ENCODE measurements around the gene OPHN1.

OPHN1 gene

DNA sequence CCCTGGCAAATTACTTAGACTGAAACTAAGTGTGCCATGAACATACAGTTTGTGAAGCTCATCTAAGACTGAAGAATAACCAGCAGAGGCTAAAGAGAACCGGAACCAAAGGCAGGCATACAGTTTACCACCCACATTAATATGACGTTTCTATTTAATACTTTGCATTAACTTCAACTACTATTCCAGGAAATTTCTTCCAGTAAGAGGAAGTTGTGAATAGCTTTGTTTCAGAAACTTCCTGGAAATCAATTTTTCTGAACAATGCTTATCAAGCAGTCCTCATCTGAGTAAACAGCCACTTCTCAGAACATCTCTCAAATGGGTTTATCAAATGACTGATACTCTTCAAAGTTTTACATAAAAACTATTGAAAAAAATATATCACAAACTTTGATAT is 252.7 kb downstream of the OPHN1 start:
- no peak for DNase-seq (ENCODE audit: low read depth, low spot score)

DNA sequence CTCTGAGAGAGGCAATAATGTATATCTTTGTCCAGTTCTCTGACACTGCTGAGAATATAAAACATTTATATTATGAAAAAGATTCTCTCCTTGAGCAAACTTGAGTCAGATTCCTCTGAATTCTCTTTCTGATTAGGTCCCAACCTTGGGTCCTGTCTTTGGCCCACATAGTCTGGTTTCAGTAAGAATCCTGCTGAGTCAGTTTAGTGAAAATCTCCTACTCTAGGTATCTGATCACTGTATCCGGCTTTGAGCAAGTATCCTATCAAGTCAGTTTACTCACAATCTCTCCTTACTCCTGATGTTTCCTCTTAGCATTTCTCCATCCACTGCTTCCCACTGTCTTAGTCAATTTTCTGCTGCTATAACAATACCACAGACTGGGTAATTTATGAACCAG is 253.9 kb downstream of the OPHN1 start:
- no peak for DNase-seq (ENCODE audit: low read depth, low spot score)

DNA sequence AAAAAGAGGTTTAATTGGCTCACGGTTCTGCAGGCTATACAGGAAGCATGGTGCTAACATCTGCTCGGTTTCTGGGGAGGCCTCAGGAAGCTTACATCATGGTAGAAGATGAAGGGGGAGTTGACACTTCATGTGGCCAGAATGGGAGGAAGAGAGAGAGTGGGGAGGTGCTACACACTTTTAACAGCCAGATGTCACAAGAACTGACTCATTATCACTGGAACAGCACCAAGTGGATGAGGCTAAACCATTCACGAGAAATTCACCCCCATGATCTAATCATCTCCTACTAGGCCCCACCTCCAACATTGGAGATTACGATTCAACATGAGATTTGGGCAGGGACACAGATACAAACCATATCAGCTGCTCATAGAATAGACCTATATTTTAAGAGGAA is 255.8 kb downstream of the OPHN1 start:
- DNase-seq (ENCODE audit: low read depth, low spot score), result no peak

- no peak for DNase-seq (ENCODE audit: low read depth, low spot score)
These were observed 257.7 kb downstream of the OPHN1 start for GRCh38 chrX:68175562-68175961.

GRCh38 chrX:68163441-68163840 is 269.9 kb downstream of the OPHN1 start:
- DNase-seq (ENCODE audit: low read depth, low spot score), result no peak

- DNase-seq (ENCODE audit: low read depth, low spot score), result no peak
These were observed 285.4 kb downstream of the OPHN1 start for GRCh38 chrX:68147848-68148247.

- DNase-seq (ENCODE audit: low read depth, low spot score), result no peak
These were observed 287.2 kb downstream of the OPHN1 start for GRCh38 chrX:68146054-68146453.

DNA sequence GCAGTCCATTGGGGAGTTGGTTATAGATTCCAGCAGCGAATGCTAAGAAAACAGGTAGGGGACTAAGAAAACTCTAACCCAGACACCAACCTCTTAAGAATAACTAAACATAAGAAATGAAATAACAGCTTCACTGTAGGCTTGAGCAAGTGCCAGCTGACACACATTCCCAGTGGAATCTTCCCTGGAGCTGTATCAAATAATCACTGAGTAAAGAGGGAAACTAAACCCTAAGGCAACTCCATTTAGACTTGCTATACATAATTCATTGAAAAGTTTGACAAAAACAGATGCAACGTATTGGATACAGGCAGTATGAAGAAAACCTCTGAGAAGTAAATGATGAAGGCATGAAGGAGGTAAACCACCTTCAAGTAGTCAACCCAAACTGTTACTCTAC is 293.5 kb downstream of the OPHN1 start:
- DNase-seq (ENCODE audit: low read depth, low spot score), result no peak

GRCh38 chrX:68133181-68133580 is 300.1 kb downstream of the OPHN1 start:
- DNase-seq (ENCODE audit: low read depth, low spot score), result no peak

- no peak for DNase-seq (ENCODE audit: low read depth, low spot score)
These were observed 300.5 kb downstream of the OPHN1 start for GRCh38 chrX:68132749-68133148.

GRCh38 chrX:68121835-68122234 is 311.5 kb downstream of the OPHN1 start:
- no peak for DNase-seq (ENCODE audit: low read depth, low spot score)

- no peak for DNase-seq (ENCODE audit: low read depth, low spot score)
These were observed 311.9 kb downstream of the OPHN1 start for GRCh38 chrX:68121371-68121770.

GRCh38 chrX:68115371-68115770 is 317.9 kb downstream of the OPHN1 start:
- DNase-seq (ENCODE audit: low read depth, low spot score), result no peak

DNA sequence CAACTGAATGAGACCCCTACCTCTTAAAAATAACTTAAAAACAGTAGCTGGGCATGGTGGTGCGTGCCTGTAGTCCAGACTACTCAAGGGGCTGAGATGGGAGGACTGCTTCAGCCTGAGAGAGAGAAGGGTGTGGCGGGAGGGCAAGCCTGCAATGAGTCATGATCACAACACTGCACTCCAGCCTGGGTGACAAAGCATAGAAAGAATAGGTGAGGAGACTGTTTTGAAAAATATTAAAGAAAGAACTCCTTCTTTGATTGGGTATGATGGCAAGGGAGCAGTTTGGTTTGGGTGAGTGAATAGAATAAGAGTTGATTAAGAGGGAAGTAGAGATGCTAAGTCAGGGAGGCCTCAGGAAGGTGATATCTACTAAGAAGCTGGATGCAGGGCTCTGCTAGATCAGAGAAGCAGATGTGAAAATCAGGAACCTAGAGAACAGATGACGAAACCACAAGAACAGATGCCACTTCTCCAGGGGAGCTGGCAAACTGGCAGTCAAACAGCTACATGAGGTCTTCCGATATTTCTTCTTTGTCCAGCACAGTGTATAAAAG is 318.6 kb downstream of the OPHN1 start:
- DNase-seq (ENCODE audit: low read depth, low spot score), result no peak

- no peak for DNase-seq (ENCODE audit: low read depth, low spot score)
These were observed 319.3 kb downstream of the OPHN1 start for GRCh38 chrX:68113837-68114572.

DNA sequence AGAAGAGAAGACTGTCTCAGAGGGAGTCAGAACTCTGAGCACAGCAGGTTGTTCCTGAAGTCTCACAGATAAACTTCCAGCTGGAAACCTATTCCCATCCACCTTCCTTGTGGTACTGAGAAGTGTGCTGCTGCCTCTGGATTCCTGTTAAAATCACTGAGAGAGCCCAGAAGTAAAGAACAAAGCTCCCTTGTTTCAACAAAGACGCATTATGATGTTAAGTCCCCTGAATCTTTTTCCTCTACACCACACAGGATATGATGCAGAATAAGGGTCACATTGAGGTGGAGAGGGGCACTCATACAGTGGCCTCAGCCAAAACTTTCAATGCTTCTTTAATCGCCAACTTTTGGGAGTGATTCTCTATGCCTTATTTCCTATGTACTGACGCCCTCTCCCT is 321.0 kb downstream of the OPHN1 start:
- DNase-seq (ENCODE audit: low read depth, low spot score), result no peak

GRCh38 chrX:68109162-68109561 is 324.1 kb downstream of the OPHN1 start:
- DNase-seq (ENCODE audit: low read depth, low spot score), result no peak

- DNase-seq (ENCODE audit: low read depth, low spot score), result no peak
These were observed 334.9 kb downstream of the OPHN1 start for GRCh38 chrX:68098431-68098830.

DNA sequence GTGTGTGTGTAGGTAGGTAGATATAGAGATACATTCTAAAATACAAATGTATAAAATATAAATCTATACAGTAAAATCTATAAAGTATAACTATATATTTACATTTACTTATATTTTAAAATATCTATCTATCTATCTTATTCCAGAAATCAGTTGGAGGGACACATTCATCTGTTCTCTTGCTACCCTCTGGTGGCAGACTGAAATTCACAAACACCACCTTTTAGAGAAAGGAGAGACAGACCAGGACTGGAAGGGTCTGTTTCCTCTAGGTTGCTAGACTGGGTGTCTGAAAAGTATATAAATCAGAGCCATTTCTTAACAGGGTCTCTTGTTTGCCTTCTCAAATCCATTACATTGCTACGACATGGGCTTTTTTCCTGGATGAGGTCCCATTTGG is 343.0 kb downstream of the OPHN1 start:
- no peak for DNase-seq (ENCODE audit: low read depth, low spot score)

DNA sequence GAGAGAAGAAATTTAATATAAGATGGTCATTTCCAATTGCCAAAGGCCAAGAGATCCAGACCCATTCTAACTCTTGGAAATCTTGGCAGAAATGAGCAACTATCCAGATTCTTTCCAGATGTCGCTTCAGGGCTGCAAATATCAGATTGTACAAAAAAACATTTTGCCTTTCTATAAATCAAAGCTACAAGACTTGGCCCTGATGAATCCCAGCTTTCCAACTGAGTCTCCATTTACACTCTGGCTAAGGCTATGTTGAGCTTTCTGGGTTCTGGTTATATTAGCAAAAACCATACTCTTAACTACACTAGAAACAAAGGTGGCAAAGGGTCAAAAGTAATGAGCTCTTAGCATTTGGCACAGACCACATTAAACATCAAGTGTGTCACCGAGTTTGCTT is 345.8 kb downstream of the OPHN1 start:
- no peak for DNase-seq (ENCODE audit: low read depth, low spot score)

DNA sequence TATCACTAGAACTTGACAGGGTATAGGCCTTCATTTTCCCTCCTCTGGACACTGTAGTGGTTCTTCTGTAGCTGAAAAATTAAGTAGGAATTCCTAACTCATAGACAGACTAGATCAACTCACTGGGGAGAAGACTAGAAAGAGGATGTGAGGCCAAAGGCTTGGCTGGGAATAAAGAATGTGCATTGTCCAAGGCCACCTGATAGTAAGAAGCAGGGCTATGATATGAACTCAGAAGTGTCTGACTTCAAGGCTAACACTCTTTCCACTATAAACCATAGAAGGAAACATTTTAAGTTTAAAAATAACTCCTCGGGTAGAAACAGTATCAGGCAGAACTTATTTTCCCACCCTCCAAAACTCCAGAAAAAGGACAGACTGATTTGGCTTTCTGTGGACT is 346.6 kb downstream of the OPHN1 start:
- DNase-seq (ENCODE audit: low read depth, low spot score), result no peak

DNA sequence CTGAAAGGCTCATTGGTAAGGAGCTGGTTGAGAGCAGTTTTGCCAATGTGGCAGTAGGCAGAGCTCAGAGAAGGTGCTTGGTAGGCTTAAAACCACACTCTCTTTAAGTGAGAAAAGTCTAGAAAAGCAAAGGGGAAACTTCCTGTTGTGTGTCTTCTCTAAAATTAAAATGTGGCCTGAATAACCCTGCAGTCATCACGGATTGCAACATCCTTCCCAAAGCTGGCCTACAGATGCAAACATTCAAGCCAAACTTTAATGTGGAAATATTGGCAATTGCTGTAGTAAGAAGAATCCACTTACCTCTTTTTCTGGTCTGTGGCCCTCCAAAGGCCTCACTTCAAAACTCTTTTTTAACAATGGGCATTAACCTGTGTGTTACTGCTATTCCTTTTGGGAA is 348.5 kb downstream of the OPHN1 start:
- no peak for DNase-seq (ENCODE audit: low read depth, low spot score)

GRCh38 chrX:68083510-68083909 is 349.8 kb downstream of the OPHN1 start:
- DNase-seq (ENCODE audit: low read depth, low spot score), result no peak

- no peak for DNase-seq (ENCODE audit: low read depth, low spot score)
These were observed 353.3 kb downstream of the OPHN1 start for GRCh38 chrX:68079961-68080360.
